Body of pancreas (tissue), 4 donors: Measurements from ENCODE around the gene ENPP6.
A peak's percentile ranks its signal among the peaks of the same experiment; 100 is the strongest.

ENCODE experiments used
- CTCF ChIP-seq, 7 experiments: fragments of 450-650 bp in 4 of 7; fragments of 200-600 bp in 3 of 7; sonication (generic) in 3 of 7; IDR thresholded peaks; one replicate each; pipeline ENCODE4 v1.5.1; 2016 to 2019; ENCODE audit warnings: antibody characterized with exemption in 7 of 7
- POLR2A ChIP-seq, 3 donors: fragments of 450-650 bp; IDR thresholded peaks; one replicate each; pipeline ENCODE4 v1.6.1; 2016; ENCODE audit warnings: antibody characterized with exemption in 3 of 3, mild to moderate bottlenecking in 2 of 3

GRCh38 chr4:184250795-184251669 is 33.4 kb upstream of the ENPP6 start:
- TF ChIP-seq POLR2A (IDR thresholded peaks at IDR 0.05) (no peak), CTCF (IDR thresholded peaks at IDR 0.05) (peak; percentile 14 to 55 (median 43))
